Lower leg skin (tissue), 3 donors: ENCODE data around the gene POU2AF1.

Source experiments
- CTCF ChIP-seq, 3 donors: fragments of 450-650 bp; IDR thresholded peaks; one replicate each; pipeline ENCODE4 v1.5.1; 2016; ENCODE audit warnings: antibody characterized with exemption in 3 of 3, mild to moderate bottlenecking in 3 of 3, moderate library complexity in 2 of 3
- POLR2A ChIP-seq, 2 donors: fragments of 450-650 bp; IDR thresholded peaks; one replicate each; pipeline ENCODE4 v1.6.1; 2016 to 2017; ENCODE audit warnings: antibody characterized with exemption in 2 of 2, mild to moderate bottlenecking in 1 of 2, moderate library complexity in 1 of 2

GRCh38 chr11:111365722-111366559 is 13.1 kb downstream of the POU2AF1 start:
- no peak for TF ChIP-seq CTCF (IDR thresholded peaks at IDR 0.05)
- no peak for TF ChIP-seq POLR2A (IDR thresholded peaks at IDR 0.05)
